WTC11 (cell line): ENCODE results near the gene STK39.

ENCODE experiments used
- CREB1 ChIP-seq: sonication (generic); formaldehyde crosslinking; IDR thresholded peaks from 2 replicates; pipeline ENCODE4 v1.8.0; 2023; ENCODE audit warnings: mild to moderate bottlenecking, missing genetic modification reagents
- GRHL2 ChIP-seq: fragments of 250-450 bp; sonication (Bioruptor Pico); IDR thresholded peaks from 2 replicates; pipeline ENCODE4 v1.8.0; 2022; ENCODE audit warnings: mild to moderate bottlenecking, moderate library complexity; ENCODE audit not compliant: insufficient replicate concordance, severe bottlenecking
- HMGA2 ChIP-seq: fragments of 250-450 bp; sonication (Bioruptor Pico); IDR thresholded peaks from 2 replicates; pipeline ENCODE4 v1.4.0; 2021; ENCODE audit warnings: mild to moderate bottlenecking, moderate library complexity
- JUN ChIP-seq: sonication (generic); formaldehyde crosslinking; IDR thresholded peaks from 2 replicates; pipeline ENCODE4 v1.8.0; 2023; ENCODE audit warnings: mild to moderate bottlenecking, missing genetic modification reagents
- SP1 ChIP-seq: sonication (generic); formaldehyde crosslinking; conservative IDR thresholded peaks from 2 replicates; pipeline ENCODE4 v1.8.1; 2022; ENCODE audit warnings: missing genetic modification reagents
- ZNF671 ChIP-seq: fragments of 250-450 bp; sonication (Bioruptor Pico); IDR thresholded peaks from 2 replicates; pipeline ENCODE4 v1.8.0; 2021; ENCODE audit warnings: mild to moderate bottlenecking
- TF ChIP-seq, protein P1 (sequence below): fragments of 200-600 bp; IDR thresholded peaks from 2 replicates; pipeline ENCODE4 v1.8.0; 2022; ENCODE audit warnings: antibody characterized with exemption
- TF ChIP-seq, protein P2 (sequence below): sonication (generic); formaldehyde crosslinking; IDR thresholded peaks from 2 replicates; pipeline ENCODE4 v1.8.1; 2023; ENCODE audit warnings: mild to moderate bottlenecking, moderate library complexity, missing genetic modification reagents
- TF ChIP-seq, protein P3 (sequence below): sonication (generic); formaldehyde crosslinking; IDR thresholded peaks from 2 replicates; pipeline ENCODE4 v1.8.0; 2022; ENCODE audit warnings: mild to moderate bottlenecking, missing genetic modification reagents
- TF ChIP-seq, protein P4 (sequence below): sonication (generic); formaldehyde crosslinking; IDR thresholded peaks from 2 replicates; pipeline ENCODE4 v1.8.0; 2022; ENCODE audit warnings: mild to moderate bottlenecking, missing genetic modification reagents
- TF ChIP-seq, protein P5 (sequence below): sonication (generic); formaldehyde crosslinking; IDR thresholded peaks from 2 replicates; pipeline ENCODE4 v1.8.1; 2023; ENCODE audit warnings: mild to moderate bottlenecking, missing genetic modification reagents, moderate library complexity
- TF ChIP-seq, protein P6 (sequence below): sonication (generic); formaldehyde crosslinking; IDR thresholded peaks from 2 replicates; pipeline ENCODE4 v1.8.1; 2023; ENCODE audit warnings: mild to moderate bottlenecking, missing genetic modification reagents
- TF ChIP-seq, protein P7 (sequence below): sonication (generic); formaldehyde crosslinking; IDR thresholded peaks from 2 replicates; pipeline ENCODE4 v1.8.0; 2022; ENCODE audit warnings: mild to moderate bottlenecking, missing genetic modification reagents

DNA sequence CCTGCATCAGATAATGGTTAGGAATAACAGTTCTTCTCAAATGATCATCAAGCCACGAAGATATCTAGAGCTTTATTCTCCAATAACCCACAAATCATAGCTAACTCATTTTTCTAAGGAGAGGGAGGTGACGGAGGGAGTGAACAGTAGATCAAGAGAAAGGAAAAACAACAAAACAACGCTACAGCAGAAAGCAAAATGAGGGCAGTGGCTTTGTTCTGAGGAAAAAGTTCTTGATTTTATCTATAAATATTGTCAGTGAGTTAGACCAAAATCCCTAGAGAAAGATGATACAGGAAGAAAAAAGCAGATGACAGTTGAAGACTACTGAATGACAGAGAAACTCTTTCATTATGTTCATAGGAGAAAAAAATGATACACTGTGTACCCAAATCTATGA, 71.0 kb downstream of the STK39 start:
- TF ChIP-seq, protein P1, sequence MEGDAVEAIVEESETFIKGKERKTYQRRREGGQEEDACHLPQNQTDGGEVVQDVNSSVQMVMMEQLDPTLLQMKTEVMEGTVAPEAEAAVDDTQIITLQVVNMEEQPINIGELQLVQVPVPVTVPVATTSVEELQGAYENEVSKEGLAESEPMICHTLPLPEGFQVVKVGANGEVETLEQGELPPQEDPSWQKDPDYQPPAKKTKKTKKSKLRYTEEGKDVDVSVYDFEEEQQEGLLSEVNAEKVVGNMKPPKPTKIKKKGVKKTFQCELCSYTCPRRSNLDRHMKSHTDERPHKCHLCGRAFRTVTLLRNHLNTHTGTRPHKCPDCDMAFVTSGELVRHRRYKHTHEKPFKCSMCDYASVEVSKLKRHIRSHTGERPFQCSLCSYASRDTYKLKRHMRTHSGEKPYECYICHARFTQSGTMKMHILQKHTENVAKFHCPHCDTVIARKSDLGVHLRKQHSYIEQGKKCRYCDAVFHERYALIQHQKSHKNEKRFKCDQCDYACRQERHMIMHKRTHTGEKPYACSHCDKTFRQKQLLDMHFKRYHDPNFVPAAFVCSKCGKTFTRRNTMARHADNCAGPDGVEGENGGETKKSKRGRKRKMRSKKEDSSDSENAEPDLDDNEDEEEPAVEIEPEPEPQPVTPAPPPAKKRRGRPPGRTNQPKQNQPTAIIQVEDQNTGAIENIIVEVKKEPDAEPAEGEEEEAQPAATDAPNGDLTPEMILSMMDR, result no peak
- TF ChIP-seq ZNF671, result no peak
- no peak for TF ChIP-seq GRHL2 (CRISPR knock-in tag)
- TF ChIP-seq, protein P2, sequence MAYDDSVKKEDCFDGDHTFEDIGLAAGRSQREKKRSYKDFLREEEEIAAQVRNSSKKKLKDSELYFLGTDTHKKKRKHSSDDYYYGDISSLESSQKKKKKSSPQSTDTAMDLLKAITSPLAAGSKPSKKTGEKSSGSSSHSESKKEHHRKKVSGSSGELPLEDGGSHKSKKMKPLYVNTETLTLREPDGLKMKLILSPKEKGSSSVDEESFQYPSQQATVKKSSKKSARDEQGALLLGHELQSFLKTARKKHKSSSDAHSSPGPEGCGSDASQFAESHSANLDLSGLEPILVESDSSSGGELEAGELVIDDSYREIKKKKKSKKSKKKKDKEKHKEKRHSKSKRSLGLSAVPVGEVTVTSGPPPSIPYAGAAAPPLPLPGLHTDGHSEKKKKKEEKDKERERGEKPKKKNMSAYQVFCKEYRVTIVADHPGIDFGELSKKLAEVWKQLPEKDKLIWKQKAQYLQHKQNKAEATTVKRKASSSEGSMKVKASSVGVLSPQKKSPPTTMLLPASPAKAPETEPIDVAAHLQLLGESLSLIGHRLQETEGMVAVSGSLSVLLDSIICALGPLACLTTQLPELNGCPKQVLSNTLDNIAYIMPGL, result no peak
- TF ChIP-seq, protein P3, sequence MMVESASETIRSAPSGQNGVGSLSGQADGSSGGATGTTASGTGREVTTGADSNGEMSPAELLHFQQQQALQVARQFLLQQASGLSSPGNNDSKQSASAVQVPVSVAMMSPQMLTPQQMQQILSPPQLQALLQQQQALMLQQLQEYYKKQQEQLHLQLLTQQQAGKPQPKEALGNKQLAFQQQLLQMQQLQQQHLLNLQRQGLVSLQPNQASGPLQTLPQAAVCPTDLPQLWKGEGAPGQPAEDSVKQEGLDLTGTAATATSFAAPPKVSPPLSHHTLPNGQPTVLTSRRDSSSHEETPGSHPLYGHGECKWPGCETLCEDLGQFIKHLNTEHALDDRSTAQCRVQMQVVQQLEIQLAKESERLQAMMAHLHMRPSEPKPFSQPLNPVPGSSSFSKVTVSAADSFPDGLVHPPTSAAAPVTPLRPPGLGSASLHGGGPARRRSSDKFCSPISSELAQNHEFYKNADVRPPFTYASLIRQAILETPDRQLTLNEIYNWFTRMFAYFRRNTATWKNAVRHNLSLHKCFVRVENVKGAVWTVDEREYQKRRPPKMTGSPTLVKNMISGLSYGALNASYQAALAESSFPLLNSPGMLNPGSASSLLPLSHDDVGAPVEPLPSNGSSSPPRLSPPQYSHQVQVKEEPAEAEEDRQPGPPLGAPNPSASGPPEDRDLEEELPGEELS (CRISPR knock-in tag), result no peak
- no peak for TF ChIP-seq HMGA2
- TF ChIP-seq, protein P4, sequence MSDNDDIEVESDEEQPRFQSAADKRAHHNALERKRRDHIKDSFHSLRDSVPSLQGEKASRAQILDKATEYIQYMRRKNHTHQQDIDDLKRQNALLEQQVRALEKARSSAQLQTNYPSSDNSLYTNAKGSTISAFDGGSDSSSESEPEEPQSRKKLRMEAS (CRISPR knock-in tag), result no peak
- TF ChIP-seq, protein P5, sequence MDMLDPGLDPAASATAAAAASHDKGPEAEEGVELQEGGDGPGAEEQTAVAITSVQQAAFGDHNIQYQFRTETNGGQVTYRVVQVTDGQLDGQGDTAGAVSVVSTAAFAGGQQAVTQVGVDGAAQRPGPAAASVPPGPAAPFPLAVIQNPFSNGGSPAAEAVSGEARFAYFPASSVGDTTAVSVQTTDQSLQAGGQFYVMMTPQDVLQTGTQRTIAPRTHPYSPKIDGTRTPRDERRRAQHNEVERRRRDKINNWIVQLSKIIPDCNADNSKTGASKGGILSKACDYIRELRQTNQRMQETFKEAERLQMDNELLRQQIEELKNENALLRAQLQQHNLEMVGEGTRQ (CRISPR knock-in tag), result no peak
- TF ChIP-seq CREB1, result no peak
- TF ChIP-seq, protein P6, sequence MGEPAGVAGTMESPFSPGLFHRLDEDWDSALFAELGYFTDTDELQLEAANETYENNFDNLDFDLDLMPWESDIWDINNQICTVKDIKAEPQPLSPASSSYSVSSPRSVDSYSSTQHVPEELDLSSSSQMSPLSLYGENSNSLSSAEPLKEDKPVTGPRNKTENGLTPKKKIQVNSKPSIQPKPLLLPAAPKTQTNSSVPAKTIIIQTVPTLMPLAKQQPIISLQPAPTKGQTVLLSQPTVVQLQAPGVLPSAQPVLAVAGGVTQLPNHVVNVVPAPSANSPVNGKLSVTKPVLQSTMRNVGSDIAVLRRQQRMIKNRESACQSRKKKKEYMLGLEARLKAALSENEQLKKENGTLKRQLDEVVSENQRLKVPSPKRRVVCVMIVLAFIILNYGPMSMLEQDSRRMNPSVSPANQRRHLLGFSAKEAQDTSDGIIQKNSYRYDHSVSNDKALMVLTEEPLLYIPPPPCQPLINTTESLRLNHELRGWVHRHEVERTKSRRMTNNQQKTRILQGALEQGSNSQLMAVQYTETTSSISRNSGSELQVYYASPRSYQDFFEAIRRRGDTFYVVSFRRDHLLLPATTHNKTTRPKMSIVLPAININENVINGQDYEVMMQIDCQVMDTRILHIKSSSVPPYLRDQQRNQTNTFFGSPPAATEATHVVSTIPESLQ (CRISPR knock-in tag), result no peak
- TF ChIP-seq, protein P7, sequence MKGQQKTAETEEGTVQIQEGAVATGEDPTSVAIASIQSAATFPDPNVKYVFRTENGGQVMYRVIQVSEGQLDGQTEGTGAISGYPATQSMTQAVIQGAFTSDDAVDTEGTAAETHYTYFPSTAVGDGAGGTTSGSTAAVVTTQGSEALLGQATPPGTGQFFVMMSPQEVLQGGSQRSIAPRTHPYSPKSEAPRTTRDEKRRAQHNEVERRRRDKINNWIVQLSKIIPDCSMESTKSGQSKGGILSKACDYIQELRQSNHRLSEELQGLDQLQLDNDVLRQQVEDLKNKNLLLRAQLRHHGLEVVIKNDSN (CRISPR knock-in tag), result no peak
- TF ChIP-seq SP1 (CRISPR knock-in tag), result no peak
- TF ChIP-seq JUN, result no peak
